T-helper 9 cell (primary cell): ENCODE data around the gene COX14.
"Not testable (repeated sequence)": the region's sequence is repeated elsewhere in the genome, so short reads cannot be mapped to it uniquely, and the experiment has no call there.

Experiments
- DNase-seq: peaks from one replicate; pipeline ENCODE4 v3.0.0-alpha.2; 2020
- total RNA-seq, 2 donors: gene quantifications; one replicate each; lab custom pipeline; 2026; lab: John Stamatoyannopoulos, UW

COX14 gene
- 16.1 to 17.6 reads per million in 2 donors for total RNA-seq

GRCh38 chr12:50111693-50112455, at the start of gene COX14:
TSS of gene COX14 (plus strand) at chr12:50112236. CDS start at chr12:50120044, 7,808 bp downstream.
- peak; percentile 99 for DNase-seq

GRCh38 chr12:50062728-50063460, 49.1 kb upstream of the COX14 start:
- no peak for DNase-seq

DNA sequence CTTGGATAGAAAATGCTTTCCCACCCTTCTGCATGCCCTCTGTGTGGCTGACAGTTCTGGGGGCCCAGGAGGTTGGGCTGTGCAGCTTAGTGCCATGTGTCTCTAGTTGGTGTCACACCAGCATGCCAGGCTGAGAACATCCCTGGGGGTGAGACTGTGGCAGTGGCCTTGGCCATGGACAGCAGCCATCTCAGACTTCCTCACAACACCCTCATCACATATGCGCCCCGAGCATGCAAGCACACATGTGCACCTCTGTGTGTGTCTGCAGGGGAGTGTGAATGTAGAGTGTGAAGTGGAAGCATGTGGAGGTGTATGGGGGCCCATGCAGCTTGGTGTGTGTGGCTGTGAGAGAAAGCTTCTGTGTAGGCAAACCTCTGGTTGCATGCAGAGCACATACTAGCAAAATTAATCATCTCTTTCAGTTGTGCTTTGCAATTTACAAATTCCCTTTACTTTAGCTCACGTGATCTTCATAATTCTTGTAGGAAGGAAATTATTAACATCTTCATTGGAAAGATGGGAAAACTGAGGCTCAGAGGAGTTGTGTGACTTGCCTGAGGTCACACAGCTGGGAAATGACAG, 46.2 kb upstream of the COX14 start:
- no peak for DNase-seq

- no peak for DNase-seq
Observed at GRCh38 chr12:50066402-50066801, 45.6 kb upstream of the COX14 start.

DNA sequence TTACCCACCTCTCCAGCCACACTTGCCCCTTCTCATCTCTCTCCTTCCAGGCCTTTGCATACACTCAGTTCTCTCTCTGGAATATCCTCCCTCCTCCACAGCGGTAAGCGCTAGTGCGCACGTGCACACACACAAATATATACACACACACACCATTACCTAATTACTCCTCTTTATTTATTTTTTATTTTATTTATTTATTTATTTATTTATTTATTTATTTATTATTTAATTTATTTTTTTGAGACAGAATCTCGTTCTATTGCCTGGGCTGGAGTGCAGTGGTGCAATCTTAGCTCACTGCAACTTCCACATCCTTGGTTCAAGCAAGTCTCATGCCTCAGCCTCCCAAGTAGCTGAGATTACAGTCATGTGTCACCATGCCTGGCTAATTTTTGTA, 43.0 kb upstream of the COX14 start:
- DNase-seq = no peak

DNA sequence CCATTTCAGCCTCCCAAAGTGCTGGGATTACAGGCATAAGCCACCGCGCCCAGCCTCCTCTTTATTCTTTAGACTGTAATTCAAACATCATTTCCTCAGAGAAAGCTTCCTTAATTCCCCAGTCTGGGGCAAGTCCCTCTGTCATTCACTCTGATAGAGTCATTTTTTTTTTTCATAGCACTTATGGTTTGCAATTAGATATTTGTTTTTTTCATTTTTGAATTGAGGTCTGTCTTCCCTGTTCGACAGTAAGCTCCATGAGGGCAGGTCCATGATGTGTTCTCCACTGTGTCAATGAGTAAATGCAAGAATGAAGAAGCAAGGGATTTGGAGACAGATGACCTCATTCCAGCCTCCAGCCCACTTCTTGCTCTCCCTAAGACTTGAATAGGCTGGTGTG, 42.5 kb upstream of the COX14 start:
- DNase-seq = no peak

DNA sequence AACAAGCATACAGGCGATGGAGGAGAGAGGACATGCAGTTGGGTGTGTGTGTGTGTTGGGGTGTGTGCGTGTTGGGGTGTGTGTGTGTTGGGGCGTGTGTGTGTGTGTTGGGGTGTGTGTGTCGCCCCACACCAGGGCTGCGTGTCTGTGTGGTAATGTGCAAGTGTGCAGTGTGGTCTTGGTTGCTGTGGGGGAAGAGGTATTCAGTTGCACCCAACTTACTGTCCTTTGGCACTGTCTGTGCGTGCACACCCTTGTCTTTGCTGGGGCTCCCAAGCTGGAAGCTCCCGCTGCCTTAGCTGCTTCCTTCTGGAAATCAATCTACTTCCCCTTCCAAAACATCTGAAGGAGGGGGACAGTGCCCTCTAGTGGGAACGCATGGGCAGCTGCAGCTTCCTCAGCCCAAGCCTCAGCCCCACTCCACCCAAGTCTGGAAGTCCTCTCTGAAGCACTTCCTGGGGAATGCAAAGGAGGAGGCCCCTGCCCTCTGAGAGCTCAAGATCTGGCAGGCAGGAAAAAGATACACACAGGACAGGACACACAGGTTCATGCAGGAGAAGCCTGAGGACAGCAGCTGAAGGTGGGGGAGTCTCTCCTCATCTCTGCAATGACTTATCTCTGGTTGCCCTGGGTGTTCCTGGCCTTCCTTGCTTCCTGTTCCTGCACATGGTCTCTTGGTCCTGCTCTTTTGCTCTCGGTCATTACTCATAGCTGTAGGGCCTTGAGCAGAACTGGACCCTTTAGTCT, 41.5 kb upstream of the COX14 start:
- peak; percentile 48 for DNase-seq

DNA sequence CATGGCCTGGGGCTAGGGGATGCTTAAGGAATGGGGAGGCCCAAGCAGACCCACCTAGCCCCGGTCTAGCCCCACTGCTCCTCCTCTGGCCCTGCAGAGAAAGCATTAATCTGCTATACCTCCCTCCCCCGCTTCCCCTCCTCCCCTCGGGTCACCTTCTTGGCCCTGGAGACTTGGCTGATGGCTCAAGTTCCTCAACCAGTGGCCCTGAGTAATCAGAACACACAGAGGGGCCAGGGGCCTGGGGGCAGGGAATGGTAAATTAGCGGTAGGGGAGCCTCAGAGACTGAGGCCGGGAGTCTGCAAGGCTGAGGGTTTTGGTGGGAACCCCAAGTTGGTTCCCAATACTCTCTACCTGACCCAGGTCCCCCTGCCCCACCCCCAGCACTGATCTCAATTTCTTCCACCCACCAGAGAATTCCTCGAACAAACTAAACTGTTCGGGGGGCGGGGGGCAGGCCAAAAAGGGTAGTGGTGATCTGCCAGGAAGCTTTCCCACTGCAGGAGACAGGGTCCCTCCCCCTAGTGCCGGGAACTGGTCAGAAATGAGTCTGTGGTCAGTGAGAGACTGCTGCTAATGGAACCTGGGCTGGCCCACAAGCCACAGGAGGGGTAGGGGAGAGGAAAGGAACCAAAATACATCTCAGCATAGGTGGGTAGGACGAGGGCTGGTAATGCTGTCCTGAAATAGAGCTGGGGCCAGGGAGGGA, 39.7 kb upstream of the COX14 start:
- DNase-seq = no peak

GRCh38 chr12:50073206-50073605, 38.8 kb upstream of the COX14 start:
- DNase-seq = no peak

DNA sequence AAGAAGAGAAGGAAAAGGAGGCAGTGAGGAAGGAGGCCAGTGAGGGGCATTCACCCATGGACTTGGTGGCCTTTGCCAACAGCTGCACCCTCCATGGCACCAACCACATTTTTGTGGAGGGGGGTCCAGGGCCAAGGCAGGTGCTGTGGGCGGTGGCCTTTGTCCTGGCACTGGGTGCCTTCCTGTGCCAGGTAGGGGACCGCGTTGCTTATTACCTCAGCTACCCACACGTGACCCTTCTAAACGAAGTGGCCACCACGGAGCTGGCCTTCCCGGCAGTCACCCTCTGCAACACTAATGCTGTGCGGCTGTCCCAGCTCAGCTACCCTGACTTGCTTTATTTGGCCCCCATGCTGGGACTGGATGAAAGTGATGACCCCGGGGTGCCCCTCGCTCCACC, 38.3 kb upstream of the COX14 start:
- no peak for DNase-seq

DNA sequence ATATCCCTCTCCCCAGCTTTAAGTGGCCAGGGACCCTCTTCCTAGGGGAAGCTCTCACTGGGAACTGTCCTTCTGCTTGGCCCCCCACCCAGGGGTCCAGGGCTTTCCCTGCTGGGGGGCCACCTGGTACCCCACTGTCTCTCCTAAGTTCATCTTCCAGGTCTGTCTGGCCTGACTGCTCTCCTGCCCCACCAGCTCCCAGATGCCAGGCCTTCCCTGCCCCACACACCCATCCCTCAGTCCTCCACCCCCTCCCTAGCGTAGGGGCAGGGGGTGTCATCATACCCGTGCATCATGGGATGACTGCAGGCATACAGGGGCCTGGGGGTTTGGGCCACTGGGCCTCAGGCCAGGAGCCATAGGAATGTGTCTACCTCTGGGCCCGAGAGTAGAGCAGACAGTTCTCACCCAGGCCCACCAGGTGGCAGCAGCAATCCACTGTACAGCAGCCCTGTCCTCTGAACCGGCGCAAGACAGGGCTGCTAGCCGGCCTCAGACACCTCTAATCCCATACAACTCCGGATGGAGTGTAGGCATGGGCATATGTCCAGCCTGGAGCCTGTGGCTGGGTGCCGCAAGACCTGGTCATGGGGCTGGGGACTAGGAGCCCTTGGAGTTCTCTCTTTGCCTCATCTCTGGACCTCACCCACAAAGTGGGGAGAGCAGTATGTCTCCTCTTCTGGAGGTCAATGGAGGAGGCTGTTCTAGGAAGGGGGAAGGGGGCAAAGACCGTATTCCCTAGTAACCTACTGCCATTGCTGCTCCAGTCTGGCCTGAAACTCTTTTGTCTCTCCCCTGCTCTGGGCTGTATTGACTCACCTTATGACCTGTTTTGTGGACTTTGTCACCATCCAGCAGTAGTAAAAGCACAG, 36.9 kb upstream of the COX14 start:
- DNase-seq = peak; percentile 80

DNA sequence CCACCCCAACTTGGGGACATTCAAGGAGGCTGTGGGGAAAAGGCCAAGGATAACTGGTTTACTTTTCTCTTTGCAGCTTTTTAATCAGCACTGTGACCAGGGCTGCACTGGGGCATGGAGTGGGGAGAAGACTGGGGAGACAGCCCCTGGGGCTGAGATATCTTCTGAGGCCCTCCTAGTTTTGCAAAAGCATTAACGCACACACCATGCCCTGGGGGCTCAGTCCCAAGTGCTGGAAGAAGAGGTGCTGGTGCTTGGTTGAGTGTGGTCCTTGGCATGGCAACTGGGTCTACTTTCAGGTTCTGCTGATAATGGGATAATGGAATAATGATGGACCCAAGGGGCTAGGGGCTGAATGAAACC, 36.2 kb upstream of the COX14 start:
- DNase-seq = no peak

DNA sequence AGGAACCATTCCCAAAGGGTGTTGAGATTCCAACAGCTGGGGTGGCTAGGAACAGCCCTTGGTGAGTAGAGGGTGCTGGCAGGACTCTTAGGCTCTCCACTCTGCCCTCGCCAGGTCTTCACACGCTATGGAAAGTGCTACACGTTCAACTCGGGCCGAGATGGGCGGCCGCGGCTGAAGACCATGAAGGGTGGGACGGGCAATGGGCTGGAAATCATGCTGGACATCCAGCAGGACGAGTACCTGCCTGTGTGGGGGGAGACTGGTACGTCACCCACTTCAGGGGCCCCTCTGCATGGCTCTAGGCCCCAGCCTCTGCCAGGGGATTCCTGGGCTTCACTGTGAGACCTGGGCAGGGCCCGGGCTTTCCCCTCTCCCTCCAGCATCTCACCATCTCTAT, 34.9 kb upstream of the COX14 start:
- DNase-seq = no peak

GRCh38 chr12:50078281-50078680, 33.8 kb upstream of the COX14 start:
- no peak for DNase-seq

GRCh38 chr12:50079771-50080170, 32.3 kb upstream of the COX14 start:
- DNase-seq = no peak

DNA sequence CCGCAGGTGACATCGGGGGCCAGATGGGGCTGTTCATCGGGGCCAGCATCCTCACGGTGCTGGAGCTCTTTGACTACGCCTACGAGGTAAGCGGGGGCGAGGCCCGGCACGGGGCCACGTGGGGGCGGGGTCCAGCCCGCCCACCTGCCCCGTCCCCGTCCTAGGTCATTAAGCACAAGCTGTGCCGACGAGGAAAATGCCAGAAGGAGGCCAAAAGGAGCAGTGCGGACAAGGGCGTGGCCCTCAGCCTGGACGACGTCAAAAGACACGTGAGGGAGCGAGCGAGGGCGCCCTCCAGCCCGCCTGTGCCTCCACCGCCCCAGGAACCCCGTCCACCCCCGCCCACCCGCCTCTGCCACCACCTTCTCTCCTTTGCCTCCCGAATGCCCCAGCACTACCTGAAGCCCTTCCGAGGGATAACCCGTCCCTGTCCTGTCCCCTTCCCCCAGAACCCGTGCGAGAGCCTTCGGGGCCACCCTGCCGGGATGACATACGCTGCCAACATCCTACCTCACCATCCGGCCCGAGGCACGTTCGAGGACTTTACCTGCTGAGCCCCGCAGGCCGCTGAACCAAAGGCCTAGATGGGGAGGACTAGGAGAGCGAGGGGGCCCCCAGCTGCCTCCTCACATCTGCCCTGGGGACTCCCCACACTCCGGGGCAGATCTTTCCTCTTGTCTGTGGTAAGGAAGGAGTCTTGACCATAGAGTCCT, 30.8 kb upstream of the COX14 start:
- no peak for DNase-seq

- no peak for DNase-seq
Observed at GRCh38 chr12:50082644-50083043, 29.4 kb upstream of the COX14 start.

GRCh38 chr12:50083301-50083700, 28.7 kb upstream of the COX14 start:
- DNase-seq = no peak

- not testable (repeated sequence) for DNase-seq
Observed at GRCh38 chr12:50084409-50084774, 27.6 kb upstream of the COX14 start.

GRCh38 chr12:50084775-50085614, 27.0 kb upstream of the COX14 start, which contains the start of gene SMARCD1:
TSS of gene SMARCD1 (plus strand) at chr12:50085342. CDS start at chr12:50085370, 28 bp downstream.
- peak; percentile 75 for DNase-seq
